MCF 10A (cell line): ENCODE data around the gene NTMT1. TPM values are rescaled to one million over a fixed set of nuclear protein-coding genes. Genes with fewer than 3 reads are reported as not detected.
A peak's percentile ranks its signal among the peaks of the same experiment; 100 is the strongest.

Experiments used
- BruUV-seq: library from RNA; stranded (reverse); fragments of 400-500 nt; replicated peaks from 2 replicates; lab custom pipeline; 2021; lab: Mats Ljungman, UMichigan
- CTCF ChIA-PET: fragments of 300-600 bp; sonication (Branson Sonifier 250); formaldehyde crosslinking; extraction: SDS; loops from one replicate; lab custom pipeline; 2021; ENCODE audit warnings: antibody characterized with exemption, inconsistent platforms; lab: Yijun Ruan, JAX
- POLR2A ChIA-PET: fragments of 300-600, 350-650 bp; sonication (Branson Sonifier 250); formaldehyde crosslinking; extraction: SDS; loops from one replicate; lab custom pipeline; 2020; ENCODE audit warnings: antibody characterized with exemption, inconsistent platforms; lab: Yijun Ruan, JAX
- DNase-seq: peaks from one replicate; pipeline ENCODE4 v3.0.0-alpha.2; 2018; ENCODE audit not compliant: unreplicated experiment
- H3K27ac Mint-ChIP-seq: one replicate; pipeline ENCODE4 v1.8.0; 2022; ENCODE audit warnings: mild to moderate bottlenecking, low read depth, mixed read lengths; ENCODE audit not compliant: unreplicated experiment
- H3K27me3 Mint-ChIP-seq: one replicate; pipeline ENCODE4 v1.8.0; 2022; ENCODE audit warnings: mixed read lengths; ENCODE audit not compliant: insufficient read depth, unreplicated experiment
- H3K36me3 Mint-ChIP-seq: one replicate; pipeline ENCODE4 v1.8.0; 2022; ENCODE audit warnings: mild to moderate bottlenecking, moderate library complexity, mixed read lengths; ENCODE audit not compliant: insufficient read depth, unreplicated experiment
- H3K4me1 Mint-ChIP-seq: one replicate; pipeline ENCODE4 v1.8.0; 2022; ENCODE audit warnings: mixed read lengths; ENCODE audit not compliant: insufficient read depth, unreplicated experiment
- H3K4me3 Mint-ChIP-seq: one replicate; pipeline ENCODE4 v1.8.0; 2022; ENCODE audit warnings: mild to moderate bottlenecking, moderate library complexity, mixed read lengths; ENCODE audit not compliant: unreplicated experiment
- H3K9me3 Mint-ChIP-seq: one replicate; pipeline ENCODE4 v1.8.0; 2022; ENCODE audit warnings: mixed read lengths; ENCODE audit not compliant: unreplicated experiment
- intact Hi-C: fragments of 100-400 bp; cut with micrococcal nuclease; formaldehyde crosslinking; loops from 2 replicates; pipeline ENCODE4 v1.14.1; 2022
- total RNA-seq: library from RNA; stranded (reverse); gene quantifications from 2 replicates; pipeline ENCODE4 v1.2.3, GENCODE V29; 2022
- TF ChIP-seq, protein P1 (sequence below): fragments of 200-600 bp; IDR thresholded peaks from one replicate; pipeline ENCODE4 v1.8.0; 2022; ENCODE audit warnings: antibody characterized with exemption, mild to moderate bottlenecking; ENCODE audit not compliant: unreplicated experiment

Gene NTMT1
- total RNA-seq, 1 experiment from 2014 or later: 49.2 TPM

DNA sequence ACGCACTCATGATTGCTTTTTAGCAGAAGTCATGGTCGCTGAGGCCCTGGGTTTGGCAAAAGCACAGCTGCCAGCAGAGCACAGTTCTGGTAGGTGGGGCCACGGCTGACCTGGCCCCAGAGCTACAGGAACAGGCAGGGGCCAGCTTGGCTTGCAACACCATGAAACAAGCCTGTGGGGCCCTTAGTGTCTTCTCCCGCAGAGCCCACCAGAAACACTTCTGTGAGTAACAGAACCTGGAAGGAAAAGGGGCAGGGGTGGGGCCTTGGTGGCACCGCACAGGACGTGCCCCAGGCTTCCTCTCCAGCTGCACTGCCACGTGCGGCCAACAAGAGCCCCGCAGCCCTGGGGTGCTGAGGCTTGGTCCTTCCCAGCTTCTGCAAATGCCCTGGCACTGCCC lies 11.1 kb downstream of the NTMT1 start:
- H3K4me1 Mint-ChIP-seq: peaks cover 8% of the 10 kb centered on the region
- CTCF ChIA-PET: interaction anchor here (0.7 to 1.5 kb wide), 2 partner anchors 13 to 194 kb away, joined by 3 to 4 read pairs; no protein-coding TSS in a partner anchor
- H3K4me3 Mint-ChIP-seq: no peak overlapping the region
- no peak overlapping the region for H3K27ac Mint-ChIP-seq
- H3K9me3 Mint-ChIP-seq: no peaks in the 10 kb centered on the region
- no peak for DNase-seq
- TF ChIP-seq, protein P1, sequence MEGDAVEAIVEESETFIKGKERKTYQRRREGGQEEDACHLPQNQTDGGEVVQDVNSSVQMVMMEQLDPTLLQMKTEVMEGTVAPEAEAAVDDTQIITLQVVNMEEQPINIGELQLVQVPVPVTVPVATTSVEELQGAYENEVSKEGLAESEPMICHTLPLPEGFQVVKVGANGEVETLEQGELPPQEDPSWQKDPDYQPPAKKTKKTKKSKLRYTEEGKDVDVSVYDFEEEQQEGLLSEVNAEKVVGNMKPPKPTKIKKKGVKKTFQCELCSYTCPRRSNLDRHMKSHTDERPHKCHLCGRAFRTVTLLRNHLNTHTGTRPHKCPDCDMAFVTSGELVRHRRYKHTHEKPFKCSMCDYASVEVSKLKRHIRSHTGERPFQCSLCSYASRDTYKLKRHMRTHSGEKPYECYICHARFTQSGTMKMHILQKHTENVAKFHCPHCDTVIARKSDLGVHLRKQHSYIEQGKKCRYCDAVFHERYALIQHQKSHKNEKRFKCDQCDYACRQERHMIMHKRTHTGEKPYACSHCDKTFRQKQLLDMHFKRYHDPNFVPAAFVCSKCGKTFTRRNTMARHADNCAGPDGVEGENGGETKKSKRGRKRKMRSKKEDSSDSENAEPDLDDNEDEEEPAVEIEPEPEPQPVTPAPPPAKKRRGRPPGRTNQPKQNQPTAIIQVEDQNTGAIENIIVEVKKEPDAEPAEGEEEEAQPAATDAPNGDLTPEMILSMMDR: no peak
- no peaks in the 10 kb centered on the region for H3K27me3 Mint-ChIP-seq
- POLR2A ChIA-PET: interaction anchor here (0.6 to 6.5 kb wide), 2 partner anchors 8 to 152 kb away, joined by 3 to 55 read pairs; partner anchors contain the start of gene NTMT1
- peaks cover 49% of the 10 kb centered on the region for H3K36me3 Mint-ChIP-seq
- intact Hi-C loops: no loop called here
- BruUV-seq: no TSS peak

DNA sequence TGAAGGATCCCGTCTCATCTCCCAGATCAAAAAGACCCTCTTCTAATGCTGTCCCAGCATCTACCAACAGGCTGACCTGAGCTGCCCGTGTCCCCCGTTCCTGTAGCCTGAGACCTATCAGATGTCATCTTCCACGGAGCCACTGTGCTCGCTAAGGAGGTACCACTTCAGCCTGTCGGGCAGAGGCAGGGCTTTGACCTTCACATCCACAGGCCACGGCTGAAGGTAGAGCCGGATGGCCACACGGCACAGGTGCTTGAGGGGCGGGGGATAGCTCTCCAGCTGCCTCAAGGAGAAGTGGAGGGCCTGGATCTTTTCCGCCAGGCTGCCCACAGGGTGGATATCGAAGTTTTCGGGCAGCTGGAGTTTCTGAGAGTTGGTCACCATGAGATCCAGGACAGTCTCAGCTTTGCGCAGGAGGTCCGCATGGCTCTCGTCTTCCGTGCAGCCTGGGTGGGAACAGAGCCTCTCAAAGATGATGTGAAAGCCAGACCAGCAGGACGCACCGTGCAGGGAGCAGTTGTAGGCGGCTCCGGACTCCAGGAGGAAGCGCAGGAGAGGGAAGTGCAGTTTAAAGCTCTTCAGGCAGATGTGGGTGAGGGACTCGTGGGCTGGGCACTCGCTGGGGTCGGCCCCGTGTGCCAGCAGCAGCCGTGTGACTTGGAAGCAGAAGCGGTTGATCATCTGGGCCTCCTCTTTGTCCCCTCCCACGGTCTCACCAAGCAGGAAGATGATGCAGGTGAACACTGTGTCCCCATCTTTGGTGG lies 11.9 kb downstream of the NTMT1 start:
- ChIA-PET CTCF (interaction anchor here (0.5 to 1.5 kb wide), 4 partner anchors 13 to 292 kb away, joined by 3 to 5 read pairs (median 4); no protein-coding TSS in a partner anchor), POLR2A (interaction anchor here (0.7 to 6.5 kb wide), 2 partner anchors 9 to 151 kb away, joined by 3 to 55 read pairs; partner anchors contain the start of gene NTMT1)
- H3K36me3 Mint-ChIP-seq: peaks cover 42% of the 10 kb centered on the region
- TF ChIP-seq, protein P1: no peak
- no peak overlapping the region for H3K4me3 Mint-ChIP-seq
- no peak overlapping the region for H3K27ac Mint-ChIP-seq
- DNase-seq: no peak
- H3K4me1 Mint-ChIP-seq: peaks cover 8% of the 10 kb centered on the region
- no peaks in the 10 kb centered on the region for H3K27me3 Mint-ChIP-seq
- no peaks in the 10 kb centered on the region for H3K9me3 Mint-ChIP-seq
- intact Hi-C loops: no loop called here
- BruUV-seq: TSS peak; percentile 10

DNA sequence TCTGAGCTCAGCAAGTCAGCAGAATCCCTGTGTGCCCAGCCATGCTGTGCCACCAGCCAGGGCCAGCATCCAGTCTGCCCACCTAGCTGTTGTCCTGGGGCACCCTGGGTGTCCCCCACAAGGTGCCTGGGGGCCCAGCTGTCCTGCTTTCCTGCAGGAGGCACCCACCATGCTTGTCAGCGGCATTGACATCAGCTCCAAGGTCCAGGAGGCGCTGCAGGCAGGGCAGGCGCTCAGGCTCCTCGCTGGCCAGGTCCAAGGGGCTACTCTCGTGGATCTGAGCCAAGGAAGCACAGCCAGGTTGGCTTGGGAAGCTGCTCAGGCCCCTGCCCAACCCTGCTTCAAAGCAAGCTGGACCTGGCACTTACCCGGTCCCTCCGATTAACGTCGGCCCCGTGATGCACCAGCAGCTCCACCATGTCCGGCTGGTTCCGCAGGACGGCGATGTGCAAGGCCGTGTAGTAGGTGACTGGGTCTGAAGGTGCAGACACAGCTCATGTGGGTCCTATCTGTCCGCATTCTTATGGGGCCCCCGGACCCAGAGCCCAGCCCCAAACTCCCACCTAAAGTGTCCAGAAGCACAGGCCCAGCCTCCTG lies 13.2 kb downstream of the NTMT1 start:
- DNase-seq: no peak
- Mint-ChIP-seq H3K9me3 (no peaks in the 10 kb centered on the region), H3K27me3 (no peaks in the 10 kb centered on the region), H3K4me3 (no peak overlapping the region), H3K36me3 (peaks cover 30% of the 10 kb centered on the region), H3K27ac (no peak overlapping the region), H3K4me1 (peaks cover 8% of the 10 kb centered on the region)
- ChIA-PET CTCF (interaction anchor here (0.6 to 3.5 kb wide), 10 partner anchors 9 to 499 kb away, joined by 3 to 23 read pairs (median 3); no protein-coding TSS in a partner anchor), POLR2A (interaction anchor here (0.6 to 6.5 kb wide), 7 partner anchors 10 to 737 kb away, joined by 3 to 55 read pairs (median 3); partner anchors contain the start of gene NTMT1)
- intact Hi-C loops: no loop called here
- BruUV-seq: no TSS peak
- TF ChIP-seq, protein P1: no peak

DNA sequence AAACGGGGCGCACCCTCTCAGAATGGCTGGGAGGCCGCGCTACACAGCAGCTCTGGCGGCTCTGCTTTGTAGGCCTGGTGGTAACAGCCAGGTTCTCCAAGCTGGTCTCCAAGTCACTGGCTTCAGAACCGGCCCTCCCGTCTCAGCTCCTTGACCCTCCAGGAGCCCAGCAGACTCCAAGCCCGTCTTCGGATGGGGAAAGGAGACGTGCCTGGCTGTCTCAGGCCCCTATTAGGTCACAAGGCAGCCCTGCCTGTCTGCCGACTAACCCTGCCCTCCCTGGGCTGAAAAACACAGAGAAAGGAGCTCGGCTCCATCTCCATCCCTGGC lies 13.8 kb downstream of the NTMT1 start:
- Mint-ChIP-seq H3K27ac (no peak overlapping the region), H3K9me3 (no peaks in the 10 kb centered on the region), H3K27me3 (no peaks in the 10 kb centered on the region), H3K36me3 (peaks cover 24% of the 10 kb centered on the region), H3K4me1 (peaks cover 8% of the 10 kb centered on the region), H3K4me3 (peak overlapping the region; percentile 87)
- intact Hi-C loops: no loop called here
- DNase-seq: no peak
- ChIA-PET CTCF (interaction anchor here (0.7 to 6.0 kb wide), 13 partner anchors 10 to 1318 kb away, joined by 3 to 45 read pairs (median 3); no protein-coding TSS in a partner anchor), POLR2A (interaction anchor here (0.5 to 6.5 kb wide), 7 partner anchors 11 to 738 kb away, joined by 3 to 55 read pairs (median 4); partner anchors contain the start of gene NTMT1)
- BruUV-seq: no TSS peak
- TF ChIP-seq, protein P1: no peak
